ENCODE data around the gene NF1.
"Not testable (repeated sequence)": the region's sequence is repeated elsewhere in the genome, so short reads cannot be mapped to it uniquely, and the experiment has no call there.

NF1 gene

GRCh38 chr17:31295489-31295871 lies 200.7 kb downstream of the NF1 start:
- DNase-seq (ENCODE audit: low spot score) = no peak

DNA sequence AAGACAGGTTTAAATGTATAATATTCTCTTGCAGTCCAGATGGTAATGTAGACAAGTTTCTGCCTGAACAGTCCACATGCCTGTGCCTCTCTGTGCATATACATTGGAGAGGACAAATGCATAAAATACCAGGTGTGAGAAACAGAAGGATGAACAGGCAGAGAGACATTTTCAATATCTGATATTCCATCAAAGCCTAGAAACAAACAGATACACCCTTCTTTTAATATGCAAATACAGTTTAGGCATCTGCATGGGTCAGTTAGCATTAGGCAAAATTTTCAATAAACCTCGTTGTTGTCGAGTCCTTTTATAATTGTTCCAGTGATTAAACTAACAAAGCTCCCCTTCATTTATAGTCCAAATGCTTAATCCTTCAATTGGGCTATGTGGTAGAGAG lies 201.4 kb downstream of the NF1 start:
- DNase-seq (ENCODE audit: low spot score) = no peak

DNA sequence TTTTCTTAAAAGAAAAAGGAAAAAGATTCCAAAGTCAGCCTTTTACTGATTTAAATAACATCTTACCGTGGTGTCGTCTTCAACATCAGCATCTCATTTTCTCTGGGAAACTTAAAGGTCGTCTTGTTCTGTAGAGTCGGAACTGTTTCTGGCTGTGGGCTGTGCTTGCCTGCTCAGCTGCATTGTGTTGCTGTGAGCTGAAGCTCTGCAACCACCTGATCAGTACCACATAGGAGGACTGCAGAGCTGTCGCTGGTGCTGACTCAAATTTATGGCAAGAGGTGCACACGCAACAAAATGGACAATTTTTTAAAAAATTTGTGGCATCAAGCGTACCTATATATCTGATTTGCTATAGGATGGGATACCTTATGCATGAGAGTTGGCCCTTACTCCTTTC lies 202.3 kb downstream of the NF1 start, which contains the start of gene OMG:
Gene OMG, minus strand, starts transcription at position 150 of the 400 bp plus-strand sequence. CDS start 908 bp downstream, outside the sequence.
- DNase-seq (ENCODE audit: low spot score) = no peak

- no peak for DNase-seq (ENCODE audit: low spot score)
Observed at GRCh38 chr17:31299624-31300023, 204.8 kb downstream of the NF1 start.

DNA sequence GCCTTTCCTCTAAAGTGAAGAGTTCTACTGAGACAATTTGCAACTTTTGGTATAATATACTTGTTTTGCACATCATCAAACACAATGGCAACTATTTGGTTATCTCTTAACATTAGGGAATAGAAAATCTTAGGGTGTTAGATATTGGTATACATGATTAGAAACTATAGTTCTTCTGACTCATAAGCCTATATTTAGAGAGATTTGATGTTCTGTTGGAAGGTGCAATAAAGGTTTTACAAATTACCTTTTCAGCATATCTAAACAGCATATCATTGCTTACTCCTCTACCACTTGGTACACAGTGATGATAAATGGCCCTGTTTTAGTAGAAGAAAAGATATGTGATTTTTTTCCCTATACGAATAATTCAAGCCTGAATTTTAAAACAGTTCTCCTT lies 212.9 kb downstream of the NF1 start:
- no peak for DNase-seq (ENCODE audit: low spot score)

- no peak for DNase-seq (ENCODE audit: low spot score)
Observed at GRCh38 chr17:31308372-31309334, 213.9 kb downstream of the NF1 start.

DNA sequence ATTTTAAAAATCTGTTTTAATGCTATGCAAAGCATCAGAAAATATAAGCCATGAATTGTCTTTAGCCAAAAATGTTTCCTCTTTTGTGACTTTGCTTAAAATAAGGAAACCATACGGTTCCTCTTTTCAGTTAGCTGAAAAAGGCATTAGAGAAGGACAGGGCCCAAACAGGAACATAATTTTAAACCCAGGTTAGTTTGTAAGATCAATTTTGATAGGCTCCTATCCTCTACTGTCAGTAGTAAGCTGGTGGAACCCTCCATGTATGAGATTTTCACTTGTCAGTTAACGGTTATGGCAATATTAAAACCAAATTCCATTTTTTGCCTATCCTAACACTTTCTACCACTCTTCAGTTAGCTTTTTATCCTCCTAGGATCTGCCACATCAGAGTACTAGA lies 214.8 kb downstream of the NF1 start:
- no peak for DNase-seq (ENCODE audit: low spot score)

GRCh38 chr17:31310260-31310659 lies 215.5 kb downstream of the NF1 start:
- no peak for DNase-seq (ENCODE audit: low spot score)

- DNase-seq (ENCODE audit: low spot score) = no peak
Observed at GRCh38 chr17:31310886-31311285, 216.1 kb downstream of the NF1 start.

- DNase-seq (ENCODE audit: low spot score) = no peak
Observed at GRCh38 chr17:31311526-31311925, 216.7 kb downstream of the NF1 start.

DNA sequence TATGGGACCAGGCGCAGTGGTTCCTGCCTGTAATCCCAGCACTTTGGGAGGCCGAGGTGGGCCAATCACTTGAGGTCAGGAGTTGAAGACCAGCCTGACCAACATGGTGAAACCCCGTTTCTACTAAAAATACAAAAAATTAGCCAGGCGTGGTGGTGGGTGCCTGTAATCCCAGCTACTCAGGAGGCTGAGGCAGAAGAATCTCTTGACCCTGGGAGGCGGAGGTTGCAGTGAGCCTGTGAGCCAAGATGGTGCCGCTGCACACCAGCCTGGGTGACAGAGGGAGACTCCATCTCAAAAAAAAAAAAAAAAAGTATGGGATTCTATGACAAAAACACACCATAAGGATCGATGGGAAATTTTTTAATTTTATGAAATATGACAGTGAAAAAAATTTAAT lies 217.4 kb downstream of the NF1 start:
- DNase-seq (ENCODE audit: low spot score) = not testable (repeated sequence)

- DNase-seq (ENCODE audit: low spot score) = no peak
Observed at GRCh38 chr17:31313982-31314781, 219.4 kb downstream of the NF1 start, which contains the start of gene EVI2B. EVI2B (minus strand) TSS chr17:31314054; CDS start chr17:31305609, 8,445 bp downstream.

GRCh38 chr17:31314782-31315100 lies 220.0 kb downstream of the NF1 start:
- DNase-seq (ENCODE audit: low spot score) = no peak

GRCh38 chr17:31318298-31318801 lies 223.6 kb downstream of the NF1 start:
- DNase-seq (ENCODE audit: low spot score) = no peak

GRCh38 chr17:31318851-31319661 lies 224.3 kb downstream of the NF1 start:
- DNase-seq (ENCODE audit: low spot score) = no peak

- no peak for DNase-seq (ENCODE audit: low spot score)
Observed at GRCh38 chr17:31320241-31320640, 225.5 kb downstream of the NF1 start.

GRCh38 chr17:31320791-31321190 lies 226.0 kb downstream of the NF1 start:
- no peak for DNase-seq (ENCODE audit: low spot score)

DNA sequence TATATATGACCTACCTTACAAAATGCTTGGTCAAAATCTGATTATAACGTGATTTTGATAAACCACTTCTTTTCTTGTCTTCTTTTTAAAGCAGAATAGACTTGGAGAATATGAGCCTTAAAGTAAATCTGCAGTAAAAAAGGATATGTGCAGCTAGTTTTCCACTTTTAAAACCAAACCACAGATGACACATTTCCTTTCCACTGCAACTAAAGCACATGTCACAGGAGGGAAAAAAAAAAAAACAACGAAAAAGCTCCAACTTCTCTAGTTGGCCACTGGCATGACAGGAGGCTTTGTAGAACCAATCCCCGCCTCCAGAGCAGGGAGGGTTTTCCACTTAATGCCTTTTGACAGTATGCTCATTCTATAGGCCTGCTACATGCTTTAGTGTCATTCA lies 226.7 kb downstream of the NF1 start, which contains the start of gene EVI2A:
Gene EVI2A, minus strand, starts transcription at position 142 of the 400 bp plus-strand sequence. CDS start 2,609 bp downstream, outside the sequence.
- DNase-seq (ENCODE audit: low spot score) = no peak

GRCh38 chr17:31321966-31322365 lies 227.2 kb downstream of the NF1 start:
- no peak for DNase-seq (ENCODE audit: low spot score)

GRCh38 chr17:31323551-31323950 lies 228.8 kb downstream of the NF1 start:
- DNase-seq (ENCODE audit: low spot score) = no peak

DNA sequence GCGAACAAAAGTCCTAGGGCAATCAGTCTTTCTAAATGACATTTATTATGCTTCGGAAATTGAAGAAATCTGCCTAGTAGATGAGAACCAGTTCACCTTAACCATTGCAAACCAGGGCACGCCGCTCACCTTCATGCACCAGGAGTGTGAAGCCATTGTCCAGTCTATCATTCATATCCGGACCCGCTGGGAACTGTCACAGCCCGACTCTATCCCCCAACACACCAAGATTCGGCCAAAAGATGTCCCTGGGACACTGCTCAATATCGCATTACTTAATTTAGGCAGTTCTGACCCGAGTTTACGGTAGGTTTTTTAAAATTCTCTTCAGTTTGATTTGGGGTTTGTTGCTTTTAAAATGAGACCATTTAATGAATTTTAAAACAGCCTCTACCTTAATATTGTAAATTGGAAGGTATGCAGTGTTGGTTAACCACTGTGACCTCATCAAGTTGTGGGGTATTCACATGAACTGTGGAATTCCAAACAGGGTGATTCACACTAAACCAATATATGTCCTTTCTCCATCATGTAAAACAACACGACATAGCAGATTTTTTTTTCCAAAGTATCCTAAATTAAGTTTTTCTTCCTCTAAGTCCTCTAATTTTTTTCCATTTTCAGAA lies 232.9 kb downstream of the NF1 start:
- no peak for DNase-seq (ENCODE audit: low spot score)
